Measurements from ENCODE around the gene LZTS2. TPM values are rescaled to one million over a fixed set of nuclear protein-coding genes. Genes with fewer than 3 reads are reported as not detected.

LZTS2 gene
- total and polyA plus RNA-seq, 2 of the 8 experiments (the other 6 are each of a cell fraction or from before 2014, with no cell fraction given), result 75.7 to 99.5 TPM

- H4K8ac ChIP-seq (ENCODE audit: extremely low read depth, insufficient read depth, low read length), result no peak overlapping the region
- H2BK15ac ChIP-seq (ENCODE audit: low read length), result no peak overlapping the region
- H3K27ac ChIP-seq (ENCODE audit: low read depth, low read length), result no peak overlapping the region
- H2BK12ac ChIP-seq (ENCODE audit: low read depth, low read length), result no peak overlapping the region
- DNase-seq (ENCODE audit: low read depth in 1 of 2, low spot score in 2 of 2) (no peak), FAIRE-seq (no peak)
- H3K56ac ChIP-seq (replicated peaks; ENCODE audit: insufficient read length, low read depth, low read length), result no peak overlapping the region
- POLR2A ChIA-PET (ENCODE audit: partially characterized antibody), result interaction anchor here (0.8 to 1.9 kb wide), 3 partner anchors 10 to 19 kb away, joined by 3 to 6 read pairs (median 3); no protein-coding TSS in a partner anchor
- no peak overlapping the region for H4K5ac ChIP-seq (ENCODE audit: insufficient read length, low read depth, low read length)
- H3K4me3 ChIP-seq (ENCODE audit: extremely low read depth in 1 of 4, insufficient read depth in 2 of 4, low read depth in 3 of 4, low read length in 4 of 4), result no peak overlapping the region
- H3K23me2 ChIP-seq (ENCODE audit: low read depth, low read length), result no peaks in the 10 kb centered on the region
- H3K9ac ChIP-seq (replicated peaks in 1 of 4; ENCODE audit: extremely low read depth in 1 of 4, low read depth in 3 of 4, low read length in 3 of 4), result no peak overlapping the region
- peaks cover 0 to 14% of the 10 kb centered on the region in 2 experiments for H4K20me1 ChIP-seq (replicated peaks in 1 of 2; ENCODE audit: control insufficient read depth in 1 of 2, insufficient read depth in 2 of 2, low read length in 2 of 2)
- no peaks in the 10 kb centered on the region for H3K27me3 ChIP-seq (replicated peaks in 1 of 4; ENCODE audit: control insufficient read depth in 3 of 4, extremely low read depth in 1 of 4, insufficient read depth in 3 of 4, low read length in 3 of 4)
- H2BK20ac ChIP-seq (ENCODE audit: low read length), result no peak overlapping the region
- CTCF ChIA-PET (ENCODE audit: partially characterized antibody), result interaction anchor here (1.1 to 2.8 kb wide), 5 partner anchors 11 to 35 kb away, joined by 3 to 15 read pairs (median 8); no protein-coding TSS in a partner anchor
- H3K14ac ChIP-seq (ENCODE audit: insufficient read length), result no peak overlapping the region
- H2BK5ac ChIP-seq (ENCODE audit: low read depth, low read length), result no peak overlapping the region
- H2BK120ac ChIP-seq (replicated peaks; ENCODE audit: low read depth, low read length), result no peak overlapping the region
- no peak overlapping the region for H2AK5ac ChIP-seq (ENCODE audit: low read depth, low read length)
- no peaks in the 10 kb centered on the region for H3K79me1 ChIP-seq (ENCODE audit: low read depth, low read length)
- no peaks in the 10 kb centered on the region for H3K4me1 ChIP-seq (replicated peaks in 1 of 4; ENCODE audit: control insufficient read depth in 3 of 4, insufficient read depth in 4 of 4, low read length in 3 of 4)
- no peak overlapping the region for H2AFZ ChIP-seq (ENCODE audit: low read length)
- no peak for TF ChIP-seq POLR2A (IDR thresholded peaks at IDR 0.05; ENCODE audit: control extremely low read depth in 1 of 2, low read depth in 2 of 2, low read length in 2 of 2)
- no peak for TF ChIP-seq SAP30 (IDR thresholded peaks at IDR 0.05; ENCODE audit: insufficient read depth, insufficient replicate concordance, low read length)
- TF ChIP-seq MAFK (IDR thresholded peaks at IDR 0.05; ENCODE audit: low read depth, low read length), result no peak
- TF ChIP-seq EGR1 (IDR thresholded peaks at IDR 0.05; ENCODE audit: borderline replicate concordance, low read depth, low read length), result no peak
- no peak for TF ChIP-seq CEBPB (IDR thresholded peaks at IDR 0.05; ENCODE audit: low read depth, low read length)
- TF ChIP-seq CHD1 (IDR thresholded peaks at IDR 0.05; ENCODE audit: low read depth, low read length), result no peak
- no peak for TF ChIP-seq EZH2 (IDR thresholded peaks at IDR 0.05; ENCODE audit: low read depth, low read length, severe bottlenecking)
- TF ChIP-seq KDM1A (IDR thresholded peaks at IDR 0.05; ENCODE audit: borderline replicate concordance, low read length), result no peak
- TF ChIP-seq, protein P1, sequence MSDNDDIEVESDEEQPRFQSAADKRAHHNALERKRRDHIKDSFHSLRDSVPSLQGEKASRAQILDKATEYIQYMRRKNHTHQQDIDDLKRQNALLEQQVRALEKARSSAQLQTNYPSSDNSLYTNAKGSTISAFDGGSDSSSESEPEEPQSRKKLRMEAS (IDR thresholded peaks at IDR 0.05), result no peak
- TF ChIP-seq TBP (IDR thresholded peaks at IDR 0.05; ENCODE audit: low read depth, low read length), result no peak
- H3K4me2 ChIP-seq (ENCODE audit: insufficient read depth in 1 of 2, low read depth in 2 of 2, low read length in 2 of 2), result no peak overlapping the region
- no peak overlapping the region for H3K23ac ChIP-seq (ENCODE audit: insufficient read length)
- H3K4ac ChIP-seq (replicated peaks; ENCODE audit: insufficient read length, low read depth, low read length), result no peak overlapping the region
- peaks cover 0 to 18% (median 5%) of the 10 kb centered on the region in 4 experiments; a peak in 4 of 8 replicates for H3K36me3 ChIP-seq (ENCODE audit: control insufficient read depth in 2 of 4, insufficient read depth in 4 of 4, low read length in 3 of 4)
- H4K91ac ChIP-seq (replicated peaks; ENCODE audit: insufficient read length, low read length), result no peak overlapping the region
- 89% methylated on average over 16 of the region's 16 CpGs; no CpG with 5 or more reads in 1 of the 2 experiments for WGBS, 2 experiments (ENCODE audit: extremely low coverage in 1 of 2, insufficient coverage in 1 of 2, insufficient read length in 1 of 2, insufficient replicate concordance in 2 of 2, low coverage in 1 of 2, low lambda C conversion rate in 2 of 2, missing lambda C conversion rate in 1 of 2)
- no peaks in the 10 kb centered on the region for H3K79me2 ChIP-seq (ENCODE audit: control insufficient read depth in 1 of 2, insufficient read depth in 2 of 2, low read length in 2 of 2)
- no peaks in the 10 kb centered on the region for H3K9me3 ChIP-seq (ENCODE audit: insufficient read depth in 2 of 2, low read depth in 1 of 2, low read length in 1 of 2)
- no peak overlapping the region for H3K18ac ChIP-seq (ENCODE audit: extremely low read depth, low read length)
Observed at GRCh38 chr10:100979791-100980272, 19.8 kb upstream of the LZTS2 start.
